A549 (cell line): Measurements from ENCODE around the gene PTGR3.

Experiments
- BHLHE40 ChIP-seq: IDR thresholded peaks from 2 replicates; pipeline ENCODE4 v1.6.1; 2012; ENCODE audit warnings: low read depth, low read length, inconsistent platforms
- CHD4 ChIP-seq: fragments of 200-600 bp; sonication (generic); IDR thresholded peaks from 2 replicates; pipeline ENCODE4 v1.6.1; 2016; ENCODE audit warnings: antibody characterized with exemption, mild to moderate bottlenecking, borderline replicate concordance
- CTCF ChIP-seq: fragments of >200 bp; sonication (Bioruptor Twin); formaldehyde crosslinking; IDR thresholded peaks from 3 replicates; pipeline ENCODE4 v1.5.1; 2016
- MAX ChIP-seq: IDR thresholded peaks from 2 replicates; pipeline ENCODE4 v1.6.1; 2012
- POLR2A ChIP-seq: IDR thresholded peaks from 2 replicates; pipeline ENCODE4 v1.6.1; 2012; ENCODE audit warnings: mild to moderate bottlenecking, low read length
- RAD21 ChIP-seq, 2 experiments: fragments of >200 bp in 1 of 2; sonication (Bioruptor Twin) in 1 of 2; formaldehyde crosslinking in 1 of 2; IDR thresholded peaks in 1 of 2; conservative IDR thresholded peaks in 1 of 2; 2 replicates in 1 of 2; 3 replicates in 1 of 2; pipeline ENCODE4 v1.6.1; 2012 to 2018; ENCODE audit warnings: inconsistent platforms in 1 of 2
- RFX5 ChIP-seq: fragments of 450-650 bp; IDR thresholded peaks from 2 replicates; pipeline ENCODE4 v1.7.1; 2014; ENCODE audit warnings: antibody characterized with exemption, mild to moderate bottlenecking, moderate library complexity

GRCh38 chr18:75222407-75222806 is 13.5 kb upstream of the PTGR3 start:
- TF ChIP-seq CHD4, result no peak
- no peak for TF ChIP-seq RAD21 (conservative IDR thresholded peaks at IDR 0.05 in 1 of 2, IDR thresholded peaks at IDR 0.05 in 1 of 2)
- TF ChIP-seq CTCF, result no peak
- no peak for TF ChIP-seq BHLHE40
- TF ChIP-seq POLR2A, result no peak
- no peak for TF ChIP-seq RFX5
- TF ChIP-seq MAX, result no peak
